HG03108 (cell line): ENCODE results near the gene TMEM141.
A peak's percentile ranks its signal among the peaks of the same experiment; 100 is the strongest.

ENCODE experiments used
- ATAC-seq: cut with Tn5 transposase; IDR thresholded peaks from one replicate; pipeline ENCODE4 v1.9.1; 2021; ENCODE audit warnings: moderate library complexity; ENCODE audit not compliant: unreplicated experiment

The TMEM141 gene

DNA sequence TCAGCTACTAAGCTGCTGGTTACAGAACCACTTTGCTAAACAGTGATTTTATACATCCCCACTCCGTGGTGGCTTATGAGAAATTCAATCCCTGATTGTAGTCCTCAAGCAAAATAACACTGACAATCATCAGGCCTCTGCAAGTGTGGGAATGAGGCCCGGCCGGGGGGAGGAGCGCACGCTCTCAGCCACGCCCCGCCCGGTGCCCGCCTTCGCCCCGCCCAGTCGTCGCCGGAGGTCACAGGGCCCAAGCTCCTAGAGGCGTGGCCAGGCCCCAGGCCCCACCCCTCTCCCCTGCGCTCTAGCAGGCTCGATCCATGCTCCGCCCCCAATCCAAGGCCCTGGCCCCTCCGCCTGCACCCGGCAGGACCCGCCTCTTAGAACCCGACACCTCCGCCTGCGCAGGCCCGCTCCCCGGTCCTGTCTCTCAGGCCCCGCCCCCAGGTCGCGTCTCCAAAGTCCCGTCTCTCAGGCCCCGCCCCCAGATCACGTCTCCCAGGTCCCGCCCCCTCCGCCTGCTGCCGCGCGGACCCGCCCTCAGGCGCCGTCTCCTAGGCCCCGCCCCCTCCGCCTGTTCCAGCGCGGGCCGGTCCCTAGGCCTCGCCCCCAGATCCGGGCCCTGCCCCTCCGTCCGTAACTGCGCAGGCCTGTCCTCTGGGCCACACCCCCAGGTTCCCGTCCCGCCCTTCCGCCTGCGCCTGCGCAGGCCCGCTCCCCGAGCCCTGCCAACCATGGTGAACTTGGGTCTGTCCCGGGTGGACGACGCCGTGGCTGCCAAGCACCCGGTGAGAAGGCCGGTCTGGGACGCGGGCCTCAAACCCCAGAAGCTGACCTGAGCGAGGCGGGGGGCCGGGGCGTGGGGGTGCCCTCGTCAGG, at the start of gene TMEM141:
Gene TMEM141 (plus strand): TSS at position 705 of the 876 bp plus-strand sequence. CDS start 27 bp downstream, at position 732.
- peak; percentile 82 for ATAC-seq

DNA sequence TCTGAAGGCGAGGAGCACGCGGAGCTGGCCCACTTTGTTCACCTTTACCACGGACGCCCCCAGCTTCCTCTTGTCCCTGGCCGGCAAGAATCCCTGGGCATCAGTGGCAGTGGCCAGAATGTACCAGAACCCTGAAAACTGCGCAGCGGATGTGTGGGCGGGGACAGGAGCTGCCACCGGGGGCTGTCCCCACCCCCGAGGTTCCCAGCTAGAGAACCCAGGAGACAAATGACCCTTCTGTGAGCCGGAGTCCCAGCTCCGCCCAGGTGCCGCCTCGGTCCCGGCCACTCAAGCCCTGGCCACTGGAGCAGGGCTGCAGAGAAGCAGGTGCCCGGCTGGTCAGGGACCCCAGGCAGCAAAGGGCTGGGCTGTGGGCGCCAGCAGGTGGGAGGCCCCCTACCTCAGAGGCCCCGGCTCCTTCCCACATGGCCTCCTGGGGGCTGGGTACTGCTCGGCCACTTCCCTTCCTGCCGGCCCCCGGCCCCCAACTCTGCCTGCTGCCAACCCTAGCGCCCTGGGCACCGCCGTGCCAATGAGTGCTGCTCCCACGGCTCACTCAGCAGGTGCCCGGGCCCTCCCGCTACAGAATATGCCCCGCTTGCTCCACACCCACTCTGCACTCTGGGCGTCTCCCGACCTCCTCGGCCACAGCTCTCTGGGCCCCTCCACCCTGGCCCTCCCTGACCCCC, 49.1 kb upstream of the TMEM141 start:
- ATAC-seq, result peak; percentile 53

DNA sequence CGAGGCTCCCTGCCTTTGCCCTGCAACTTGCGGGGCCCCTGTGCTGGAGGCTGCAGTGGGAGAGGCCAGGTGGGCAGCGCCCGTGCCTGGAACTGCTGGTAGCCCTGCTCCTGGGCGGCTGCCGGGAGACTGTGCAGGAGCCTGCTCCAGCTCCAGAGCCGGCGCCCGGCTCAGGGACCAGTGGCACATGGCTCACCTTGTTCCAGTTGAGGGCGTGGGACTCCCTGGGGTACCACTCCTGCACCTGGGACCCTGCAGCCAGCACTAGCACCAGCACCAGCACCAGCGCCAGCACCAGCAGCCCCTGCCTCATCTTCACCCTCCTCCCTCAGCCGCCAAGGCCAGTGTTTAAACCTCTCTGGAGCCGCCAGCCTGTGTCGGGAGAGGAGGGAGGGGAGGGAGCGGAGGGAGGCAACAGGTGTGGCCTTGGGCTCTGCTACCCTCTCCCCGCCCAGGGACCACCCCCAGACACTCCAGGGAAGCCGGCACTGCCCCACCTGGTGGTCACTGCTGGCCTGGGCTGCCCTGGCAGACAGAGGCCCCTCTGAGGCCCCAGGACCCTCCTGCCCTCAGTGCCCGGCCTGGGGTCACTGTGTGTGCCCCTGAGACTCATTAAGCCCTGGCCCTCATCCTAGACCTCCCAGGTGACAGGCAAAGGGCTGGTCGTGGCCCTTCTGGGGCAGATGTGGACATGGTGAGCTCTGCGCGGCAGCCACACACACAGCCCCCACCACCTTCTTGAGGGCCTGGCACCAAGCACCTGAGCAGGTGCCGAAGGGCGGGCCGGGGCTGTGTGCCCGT, 48.4 kb upstream of the TMEM141 start, which contains the start of gene LCN10:
Gene LCN10 (minus strand): TSS at position 350 of the 801 bp plus-strand sequence. CDS start 37 bp downstream, at position 313.
- no peak for ATAC-seq

DNA sequence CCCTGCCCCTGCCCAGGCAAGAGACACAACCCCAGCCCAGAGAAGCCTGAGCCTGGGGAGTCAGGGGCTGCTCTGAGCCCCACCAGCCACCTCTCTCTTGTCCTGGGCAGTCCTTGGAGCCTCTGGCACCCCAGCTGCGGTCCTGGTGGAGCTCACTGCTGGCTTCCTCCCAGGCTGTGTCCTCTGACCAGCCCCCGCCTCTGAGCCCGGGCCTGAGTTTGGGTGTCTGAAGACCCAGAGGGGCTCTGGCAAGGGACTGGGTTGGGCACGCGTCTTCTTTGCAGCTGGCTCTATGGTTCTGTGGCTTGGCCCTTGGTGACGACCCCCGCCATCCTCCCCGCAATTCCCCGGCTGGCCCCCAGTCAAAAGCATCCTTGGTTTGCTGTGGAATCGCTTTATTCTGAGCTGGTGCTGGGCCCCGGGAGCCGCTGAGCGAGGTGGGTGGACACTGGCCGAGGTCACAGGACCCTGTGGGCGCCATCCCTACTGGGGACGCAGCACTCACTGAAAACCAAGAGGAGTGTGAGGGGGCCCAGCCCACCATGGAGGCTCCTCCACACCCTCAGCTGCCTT, 47.4 kb upstream of the TMEM141 start:
- ATAC-seq, result no peak

DNA sequence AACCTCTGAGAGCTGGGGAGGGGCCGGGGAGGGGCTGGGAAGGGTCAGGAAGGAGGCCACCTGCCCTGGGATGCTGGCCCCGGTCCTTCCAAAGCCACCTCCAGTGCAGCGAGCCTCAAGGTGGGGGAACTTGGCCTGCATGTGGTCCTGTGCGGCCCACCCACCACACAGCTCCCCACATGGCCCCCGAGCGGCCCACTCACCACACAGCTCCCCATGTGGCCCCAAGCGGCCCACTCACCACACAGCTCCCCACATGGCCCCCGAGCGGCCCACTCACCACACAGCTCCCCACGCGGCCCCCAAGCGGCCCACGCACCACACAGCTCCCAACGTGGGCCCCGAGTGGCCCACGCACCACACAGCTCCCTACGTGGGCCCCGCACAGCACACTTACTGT, 46.4 kb upstream of the TMEM141 start:
- ATAC-seq, result no peak

DNA sequence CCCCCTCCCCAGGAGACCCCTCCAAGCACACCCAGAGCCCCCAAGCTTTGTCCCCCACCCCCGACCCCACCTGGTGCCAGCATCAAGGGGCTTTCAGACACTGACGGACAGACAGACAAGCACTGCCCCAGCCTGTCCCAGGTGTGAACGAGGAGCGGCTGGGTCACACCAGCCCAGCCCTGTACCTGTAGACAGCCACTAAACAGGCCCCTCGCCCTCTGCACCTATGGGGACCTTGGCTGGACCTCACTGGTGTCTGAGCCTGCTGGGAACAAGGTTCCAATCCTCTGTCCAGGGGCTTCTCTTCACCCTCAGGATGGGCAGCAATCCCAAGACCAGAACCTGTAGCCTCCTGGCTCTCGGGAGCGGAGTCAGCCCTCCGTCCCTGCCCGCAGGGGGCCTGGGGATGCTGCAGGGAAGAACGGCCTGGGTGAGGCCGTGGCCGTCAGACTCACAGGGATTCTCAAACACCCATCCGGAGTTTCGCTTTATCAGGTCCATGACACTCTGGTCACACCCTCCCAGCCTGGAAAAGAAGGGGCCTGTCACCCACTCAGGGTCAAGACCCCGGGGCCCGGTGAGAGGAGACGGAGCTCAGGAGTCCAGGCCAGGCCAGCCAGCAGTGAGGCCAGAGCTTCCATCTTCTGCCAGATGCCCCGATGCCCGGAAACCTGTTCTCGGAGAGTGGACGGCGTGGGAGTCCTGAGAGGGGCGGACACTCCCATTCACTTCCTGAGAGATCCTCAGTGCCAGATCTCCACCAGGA, 45.6 kb upstream of the TMEM141 start:
- no peak for ATAC-seq

DNA sequence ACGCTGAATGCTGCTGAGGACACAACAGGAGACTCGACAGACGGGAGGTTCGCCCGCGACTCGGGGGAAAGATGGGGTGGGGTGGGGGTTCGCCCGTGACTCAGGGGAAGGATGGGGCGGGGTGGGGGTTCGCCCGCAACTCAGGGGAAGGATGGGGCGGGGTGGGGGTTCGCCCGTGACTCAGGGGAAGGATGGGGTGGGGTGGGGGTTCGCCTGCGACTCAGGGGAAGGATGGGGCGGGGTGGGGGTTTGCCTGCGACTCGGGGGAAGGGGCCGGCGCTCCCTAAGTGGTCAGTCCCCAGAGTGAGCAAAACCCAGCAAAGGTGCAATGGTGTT, 45.0 kb upstream of the TMEM141 start:
- ATAC-seq, result no peak

DNA sequence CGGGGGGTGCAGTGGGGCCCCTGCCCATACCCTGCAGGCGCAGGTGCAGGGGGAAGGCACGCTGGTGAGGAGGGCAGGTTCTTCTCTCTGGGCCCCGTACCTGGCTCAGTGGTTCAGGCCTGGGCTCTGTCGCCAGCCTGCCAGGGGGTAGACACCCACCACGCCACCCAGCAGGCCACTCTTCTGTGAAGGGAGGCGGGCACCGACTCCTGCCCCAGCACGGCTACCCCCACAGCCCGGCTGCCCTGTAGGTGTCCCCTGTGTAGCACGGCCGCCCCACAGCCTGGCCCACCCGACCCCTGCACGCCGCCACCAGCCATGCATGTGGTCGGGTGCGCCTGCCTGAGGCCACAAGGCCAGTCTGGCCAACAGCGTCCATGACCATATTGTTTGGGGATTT, 44.5 kb upstream of the TMEM141 start:
- ATAC-seq, result no peak

DNA sequence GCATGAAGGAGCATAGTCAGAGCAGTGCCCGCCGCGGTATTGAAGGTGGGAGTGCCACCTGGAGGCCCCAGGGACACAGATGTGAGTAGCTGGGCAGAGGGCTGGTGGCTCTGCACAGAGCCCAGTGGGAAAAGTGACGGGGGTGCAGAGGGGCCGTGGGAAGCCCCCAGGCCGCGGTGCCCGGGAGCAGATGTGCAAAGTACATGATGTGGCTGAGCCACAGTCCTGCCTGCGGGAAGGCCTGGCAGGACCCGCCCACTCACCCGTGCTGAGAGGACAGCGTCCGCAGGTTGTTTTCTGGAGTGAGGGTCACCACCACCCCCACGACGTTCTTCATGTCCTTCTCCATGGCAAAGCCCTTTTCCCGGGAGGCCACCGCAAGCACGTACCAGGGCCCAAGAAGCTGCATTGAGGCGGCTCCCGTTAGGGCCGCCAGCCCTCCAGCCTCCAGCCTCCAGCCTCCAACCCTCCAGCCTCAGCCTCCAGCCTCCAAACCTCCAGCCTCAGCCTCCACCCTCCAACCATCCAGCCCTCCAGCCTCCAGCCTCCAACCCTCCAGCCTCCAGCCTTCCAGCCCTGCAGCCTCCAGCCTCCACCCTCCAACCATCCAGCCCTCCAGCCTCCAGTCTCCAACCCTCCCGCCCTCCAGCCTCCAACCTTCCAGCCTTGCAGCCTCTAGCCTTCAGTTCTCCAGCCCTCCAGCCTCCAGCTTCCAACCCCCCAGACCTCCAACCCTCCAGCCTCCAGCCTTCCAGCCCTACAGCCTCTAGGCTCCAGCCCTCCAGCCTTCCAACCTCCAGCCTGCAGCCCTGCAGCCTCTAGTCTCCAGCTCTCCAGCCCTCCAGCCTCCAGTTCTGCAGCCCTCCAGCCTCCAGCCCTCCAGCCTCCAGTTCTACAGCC, 43.7 kb upstream of the TMEM141 start:
- ATAC-seq, result no peak

DNA sequence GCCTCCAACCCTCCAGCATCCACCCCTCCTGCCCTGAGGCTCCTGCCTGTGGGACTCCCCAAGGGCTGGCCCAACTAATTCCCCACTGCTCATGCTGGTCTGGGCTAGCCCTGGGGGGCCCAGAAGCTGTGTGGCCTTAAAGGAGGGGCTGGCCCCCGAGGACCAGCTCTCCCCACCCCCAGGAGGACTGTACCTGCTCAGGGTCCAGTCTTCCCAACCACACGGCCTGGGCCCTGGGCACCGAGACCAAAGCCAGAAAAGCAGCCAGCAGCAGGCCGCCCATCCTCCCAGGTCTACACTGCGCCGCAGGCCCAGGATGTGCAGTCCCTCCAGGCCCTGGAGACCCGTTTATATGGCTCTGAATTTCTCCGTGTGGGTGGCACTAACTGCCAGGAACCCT, 42.9 kb upstream of the TMEM141 start, which contains the start of gene LCN6:
Gene LCN6 (minus strand): TSS at position 325 of the 400 bp plus-strand sequence. CDS start 42 bp downstream, at position 283.
- no peak for ATAC-seq

DNA sequence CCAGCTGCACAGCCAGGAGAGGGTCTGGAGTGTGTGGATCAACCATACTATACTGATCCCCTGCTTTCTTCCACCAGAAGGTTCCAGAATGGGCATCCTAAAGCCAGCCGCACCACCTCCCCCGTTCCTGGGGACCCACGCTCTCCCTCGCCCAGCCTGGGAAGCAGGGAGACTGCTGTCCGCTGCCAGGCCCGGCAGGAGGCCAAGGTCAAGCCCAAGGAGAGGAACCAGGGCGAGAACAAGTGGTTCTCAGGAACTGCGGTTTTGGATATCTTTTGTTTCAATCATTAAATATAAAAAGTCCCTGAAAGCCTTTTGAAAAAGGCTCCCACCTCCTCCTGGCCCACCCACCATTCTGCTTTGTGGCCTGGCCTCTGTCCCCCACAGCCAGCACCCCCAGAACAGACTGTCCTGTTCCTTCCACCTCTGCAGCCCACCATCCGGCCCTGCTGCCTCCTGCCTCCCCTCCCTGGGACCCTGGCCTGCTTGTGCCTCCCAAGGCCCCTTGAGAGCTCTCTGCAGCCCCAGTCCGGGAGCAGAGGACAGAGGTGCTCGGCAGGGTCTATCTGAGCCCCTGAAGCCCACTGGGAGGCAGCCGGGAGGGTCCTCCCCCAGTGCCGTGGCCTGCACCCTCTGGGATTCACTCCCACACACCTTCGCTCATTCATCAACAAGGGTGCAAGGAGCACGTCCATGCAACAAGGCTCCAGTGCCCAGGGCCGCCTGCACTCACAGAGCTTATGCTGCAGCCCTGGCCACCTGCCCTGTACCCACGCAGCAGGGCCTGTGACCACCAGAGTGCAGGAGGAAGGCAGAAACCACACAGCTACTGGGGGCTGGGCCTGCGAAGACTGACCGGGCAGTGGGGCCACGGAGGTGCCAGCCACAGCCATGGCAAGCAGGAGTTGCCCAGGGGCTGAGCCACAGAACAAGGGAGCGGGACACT, 42.2 kb upstream of the TMEM141 start:
- ATAC-seq, result no peak

DNA sequence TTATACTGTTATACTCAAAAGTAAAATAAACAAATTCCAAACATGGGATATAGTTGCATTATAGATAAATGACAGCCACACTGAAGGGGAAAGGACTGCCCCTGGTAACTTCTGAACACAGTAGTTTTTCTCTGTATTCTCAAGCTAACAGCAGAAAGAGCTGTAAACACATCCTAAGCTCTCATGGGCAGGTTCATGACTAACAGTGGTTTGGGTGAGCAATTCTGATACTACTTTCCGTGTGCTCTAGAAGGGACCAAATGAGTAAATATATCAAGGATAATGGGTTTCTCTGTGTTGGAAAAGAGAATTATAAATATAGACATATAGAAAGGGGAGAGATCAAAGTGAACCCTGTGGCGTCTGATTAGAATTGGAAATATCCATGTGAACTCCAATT, 40.6 kb upstream of the TMEM141 start:
- ATAC-seq, result no peak

DNA sequence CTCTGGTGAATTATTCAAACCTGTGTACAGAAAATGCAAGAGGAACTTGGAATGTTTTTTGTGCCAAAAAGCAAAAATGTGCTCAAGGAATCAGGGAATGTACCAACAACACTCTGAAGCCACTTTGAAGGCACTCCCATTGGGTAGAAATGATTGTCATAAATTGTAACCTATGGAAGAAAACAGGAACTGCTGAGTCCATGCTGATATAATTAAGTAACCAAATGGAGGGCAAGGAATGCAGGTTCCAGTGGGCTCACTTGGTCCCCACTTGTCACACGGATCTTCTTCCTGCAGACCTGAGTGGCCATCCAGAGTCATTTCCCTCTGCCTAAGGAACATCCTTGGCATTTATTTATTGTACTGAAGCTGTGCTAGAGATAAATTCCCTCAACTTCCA, 39.9 kb upstream of the TMEM141 start:
- no peak for ATAC-seq

DNA sequence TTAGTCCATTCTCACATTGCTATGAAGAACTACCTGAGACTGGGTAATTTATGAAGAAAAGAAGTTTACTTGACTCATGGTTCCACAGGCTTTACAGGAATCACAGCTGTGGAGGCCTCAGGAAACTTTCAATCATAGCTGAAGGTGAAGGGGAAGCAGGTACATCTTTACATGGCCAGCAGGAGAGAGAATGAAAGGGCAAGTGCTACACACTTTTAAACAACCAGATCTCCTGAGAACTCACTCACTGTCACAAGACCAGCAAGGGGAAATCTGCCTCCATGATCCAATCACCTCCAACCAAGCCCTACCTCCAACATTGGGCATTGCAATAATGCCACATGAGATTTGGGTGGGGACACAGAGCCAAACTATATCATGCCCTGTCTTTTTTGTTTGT, 39.3 kb upstream of the TMEM141 start:
- no peak for ATAC-seq

DNA sequence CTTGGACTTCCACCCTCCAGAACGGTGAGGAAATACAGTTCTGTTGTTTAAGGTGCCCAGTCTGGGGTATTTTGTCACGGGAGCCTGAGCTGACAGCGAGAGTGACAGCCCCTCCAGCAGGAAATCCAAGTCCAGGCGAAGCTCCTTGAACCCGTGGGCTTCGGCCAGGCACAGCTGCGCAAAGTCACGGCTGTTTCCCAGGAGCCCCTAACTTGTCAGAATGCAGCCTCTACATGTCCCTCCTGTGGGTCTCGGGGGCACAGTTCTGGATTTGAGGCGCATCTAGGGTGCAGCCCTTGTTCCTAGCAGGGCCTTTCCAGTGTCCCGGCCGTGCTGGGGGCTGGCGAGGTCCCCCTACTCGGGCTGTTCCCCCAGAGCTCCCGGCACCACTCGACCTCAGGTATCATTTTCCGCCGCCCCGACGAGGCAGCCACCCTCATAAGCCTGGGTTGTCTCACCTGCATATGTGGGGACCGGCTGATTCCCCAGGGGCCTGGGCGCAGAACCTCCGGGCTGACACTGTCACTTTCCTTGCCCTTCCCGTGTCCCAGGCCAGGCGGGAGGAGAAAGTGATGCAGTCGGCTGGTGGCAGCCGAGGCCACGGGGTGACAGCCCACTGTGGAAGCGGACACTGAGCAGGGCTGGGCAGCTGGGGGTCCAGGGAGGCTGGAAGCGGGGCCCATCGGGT, 37.6 kb upstream of the TMEM141 start:
- ATAC-seq, result no peak

DNA sequence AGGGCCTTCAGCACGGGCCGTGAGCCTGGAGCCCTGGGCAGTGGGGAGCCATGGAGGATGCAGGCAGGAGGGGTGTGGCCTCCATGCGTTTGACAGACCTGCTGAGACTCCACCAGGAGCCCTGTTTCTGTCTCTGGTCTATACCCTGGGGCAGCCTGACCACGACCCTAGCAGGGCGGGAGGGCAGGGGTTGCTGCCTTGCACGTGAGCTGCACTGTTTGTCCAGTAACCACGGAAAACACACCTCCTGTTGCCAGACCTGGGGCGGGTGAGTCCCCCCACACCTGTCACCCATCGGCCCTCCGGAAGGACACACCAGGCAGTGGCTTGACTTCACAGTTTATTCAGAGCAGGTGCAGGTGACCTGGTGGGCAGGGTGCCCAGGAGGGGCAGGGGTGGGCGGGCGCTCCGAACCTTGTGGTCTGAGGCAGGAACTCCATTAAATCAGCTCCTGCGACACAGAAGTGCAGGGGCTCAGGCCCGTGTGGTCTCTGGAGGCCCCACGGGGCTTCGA, 37.0 kb upstream of the TMEM141 start:
- no peak for ATAC-seq

DNA sequence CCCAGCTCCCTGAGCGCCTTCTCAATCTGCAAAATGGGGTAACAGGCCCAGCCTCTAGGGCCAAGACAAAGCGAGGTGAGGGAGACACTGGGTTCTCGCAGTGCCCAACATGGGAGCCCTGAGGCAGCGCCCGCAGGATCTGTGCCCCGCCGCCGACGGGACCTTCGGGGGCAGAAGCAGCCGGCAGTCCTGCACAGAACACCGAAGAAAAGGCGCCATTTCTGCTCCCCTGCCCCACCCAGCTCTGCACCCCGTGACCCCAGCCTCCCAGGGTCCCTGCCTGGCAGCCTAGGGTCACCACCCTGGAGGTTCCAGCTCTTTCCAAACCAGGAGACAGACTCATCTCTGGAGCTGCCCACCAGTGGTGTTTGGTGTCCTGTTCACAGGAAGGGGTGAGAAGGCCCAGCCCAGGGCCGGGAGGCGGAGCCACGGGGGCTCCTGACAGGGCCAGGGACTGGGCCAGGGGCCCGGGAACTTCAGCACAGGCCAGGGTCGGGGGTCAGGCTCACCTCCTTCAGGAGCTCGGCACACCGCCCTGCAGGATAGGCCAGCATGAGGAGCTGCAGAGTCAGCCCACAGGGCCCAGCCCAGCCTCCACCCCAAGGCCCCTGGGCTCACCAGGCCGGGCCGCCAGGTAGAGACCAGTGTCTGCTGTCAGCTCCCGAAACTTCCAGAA, 36.4 kb upstream of the TMEM141 start:
- ATAC-seq, result no peak
